WTC11 (cell line): Measurements from ENCODE around the gene LGALS7. TPM values are rescaled to one million over a fixed set of nuclear protein-coding genes. Genes with fewer than 3 reads are reported as not detected.
A peak's percentile ranks its signal among the peaks of the same experiment; 100 is the strongest.

Source experiments
- AR ChIP-seq: fragments of 250-450 bp; sonication (Bioruptor Pico); IDR thresholded peaks from 2 replicates; pipeline ENCODE4 v1.9.0; 2021; ENCODE audit warnings: mild to moderate bottlenecking
- ATF1 ChIP-seq: sonication (generic); formaldehyde crosslinking; IDR thresholded peaks from 2 replicates; pipeline ENCODE4 v1.8.1; 2023; ENCODE audit warnings: mild to moderate bottlenecking, moderate library complexity, missing genetic modification reagents
- FOXJ3 ChIP-seq: sonication (generic); formaldehyde crosslinking; IDR thresholded peaks from 2 replicates; pipeline ENCODE4 v1.9.0; 2021; ENCODE audit warnings: missing genetic modification reagents, mild to moderate bottlenecking, borderline replicate concordance
- GABPB1 ChIP-seq: sonication (generic); formaldehyde crosslinking; IDR thresholded peaks from 2 replicates; pipeline ENCODE4 v1.8.1; 2023; ENCODE audit warnings: mild to moderate bottlenecking, missing genetic modification reagents
- GRHL2 ChIP-seq: fragments of 250-450 bp; sonication (Bioruptor Pico); IDR thresholded peaks from 2 replicates; pipeline ENCODE4 v1.8.0; 2022; ENCODE audit warnings: mild to moderate bottlenecking, moderate library complexity; ENCODE audit not compliant: insufficient replicate concordance, severe bottlenecking
- HMGA2 ChIP-seq: fragments of 250-450 bp; sonication (Bioruptor Pico); IDR thresholded peaks from 2 replicates; pipeline ENCODE4 v1.4.0; 2021; ENCODE audit warnings: mild to moderate bottlenecking, moderate library complexity
- HMGXB4 ChIP-seq: sonication (generic); formaldehyde crosslinking; IDR thresholded peaks from 2 replicates; pipeline ENCODE4 v1.8.1; 2023; ENCODE audit warnings: mild to moderate bottlenecking, moderate library complexity, missing genetic modification reagents
- IRF1 ChIP-seq: sonication (generic); formaldehyde crosslinking; IDR thresholded peaks from 2 replicates; pipeline ENCODE4 v1.8.0; 2023; ENCODE audit warnings: missing genetic modification reagents
- MYBL2 ChIP-seq: sonication (generic); formaldehyde crosslinking; IDR thresholded peaks from 2 replicates; pipeline ENCODE4 v1.8.1; 2023; ENCODE audit warnings: mild to moderate bottlenecking, moderate library complexity, missing genetic modification reagents
- NR2C2 ChIP-seq: sonication (generic); formaldehyde crosslinking; IDR thresholded peaks from 2 replicates; pipeline ENCODE4 v1.8.0; 2022; ENCODE audit warnings: mild to moderate bottlenecking, missing genetic modification reagents
- OVOL2 ChIP-seq: fragments of 250-450 bp; sonication (Bioruptor Pico); IDR thresholded peaks from 2 replicates; pipeline ENCODE4 v1.9.0; 2021; ENCODE audit warnings: mild to moderate bottlenecking, borderline replicate concordance
- SMAD4 ChIP-seq: sonication (generic); formaldehyde crosslinking; IDR thresholded peaks from 2 replicates; pipeline ENCODE4 v1.8.0; 2022; ENCODE audit warnings: mild to moderate bottlenecking, missing genetic modification reagents
- TCF7 ChIP-seq: sonication (generic); formaldehyde crosslinking; IDR thresholded peaks from 2 replicates; pipeline ENCODE4 v1.8.0; 2022; ENCODE audit warnings: mild to moderate bottlenecking, low read depth, missing genetic modification reagents, moderate library complexity
- TEAD4 ChIP-seq: sonication (generic); formaldehyde crosslinking; IDR thresholded peaks from 2 replicates; pipeline ENCODE4 v1.8.0; 2022; ENCODE audit warnings: mild to moderate bottlenecking, missing genetic modification reagents
- TP53 ChIP-seq: sonication (generic); formaldehyde crosslinking; IDR thresholded peaks from 2 replicates; pipeline ENCODE4 v1.8.1; 2023; ENCODE audit warnings: mild to moderate bottlenecking, missing genetic modification reagents
- ZNF423 ChIP-seq: fragments of 250-450 bp; sonication (Bioruptor Pico); IDR thresholded peaks from 2 replicates; pipeline ENCODE4 v2.1.2; 2022; ENCODE audit warnings: mild to moderate bottlenecking, moderate library complexity
- ZNF671 ChIP-seq: fragments of 250-450 bp; sonication (Bioruptor Pico); IDR thresholded peaks from 2 replicates; pipeline ENCODE4 v1.8.0; 2021; ENCODE audit warnings: mild to moderate bottlenecking
- ZSCAN18 ChIP-seq: fragments of 250-450 bp; sonication (Bioruptor Pico); IDR thresholded peaks from 2 replicates; pipeline ENCODE4 v2.1.2; 2022; ENCODE audit warnings: mild to moderate bottlenecking, moderate library complexity
- total RNA-seq: library from RNA; stranded (reverse); gene quantifications from 3 replicates; pipeline ENCODE4 v1.2.3, GENCODE V29; 2021
- TF ChIP-seq, protein P1 (sequence below): fragments of 250-450 bp; sonication (Bioruptor Pico); IDR thresholded peaks from 2 replicates; pipeline ENCODE4 v1.8.0; 2021; ENCODE audit warnings: mild to moderate bottlenecking
- TF ChIP-seq, protein P2 (sequence below): sonication (generic); formaldehyde crosslinking; IDR thresholded peaks from 2 replicates; pipeline ENCODE4 v1.8.1; 2022; ENCODE audit warnings: mild to moderate bottlenecking, moderate library complexity, missing genetic modification reagents
- TF ChIP-seq, protein P3 (sequence below): sonication (generic); formaldehyde crosslinking; conservative IDR thresholded peaks from 2 replicates; pipeline ENCODE4 v1.8.1; 2023; ENCODE audit warnings: mild to moderate bottlenecking, low read depth, missing genetic modification reagents, moderate library complexity
- TF ChIP-seq, protein P4 (sequence below): fragments of 250-450 bp; sonication (Bioruptor Pico); conservative IDR thresholded peaks from 2 replicates; pipeline ENCODE4 v1.9.0; 2021; ENCODE audit warnings: mild to moderate bottlenecking
- TF ChIP-seq, protein P5 (sequence below): sonication (generic); formaldehyde crosslinking; IDR thresholded peaks from 2 replicates; pipeline ENCODE4 v1.8.1; 2023; ENCODE audit warnings: mild to moderate bottlenecking, missing genetic modification reagents

LGALS7 gene
- total RNA-seq, 1 experiment from 2014 or later: 2.3 TPM

GRCh38 chr19:38769635-38770211, 3.6 kb downstream of the LGALS7 start (continued):
- TF ChIP-seq AR (CRISPR knock-in tag) (no peak), GRHL2 (CRISPR knock-in tag) (no peak), HMGXB4 (CRISPR knock-in tag) (peak; percentile 87), ATF1 (CRISPR knock-in tag) (peak; percentile 74; the same call in 1 of the 2 replicates), GABPB1 (CRISPR knock-in tag) (no peak), OVOL2 (CRISPR knock-in tag) (no peak), ZNF423 (CRISPR knock-in tag) (no peak), ZNF671 (no peak), MYBL2 (CRISPR knock-in tag) (no peak), FOXJ3 (CRISPR knock-in tag) (no peak), ZSCAN18 (CRISPR knock-in tag) (no peak), HMGA2 (CRISPR knock-in tag) (no peak), NR2C2 (no peak), IRF1 (CRISPR knock-in tag) (0 out of 2 replicates have a peak, but pooled peaks have one; percentile 68), SMAD4 (no peak), TEAD4 (no peak), TP53 (CRISPR knock-in tag) (0 out of 2 replicates have a peak, but pooled peaks have one; percentile 27), TCF7 (CRISPR knock-in tag) (no peak)
- TF ChIP-seq, protein P1, sequence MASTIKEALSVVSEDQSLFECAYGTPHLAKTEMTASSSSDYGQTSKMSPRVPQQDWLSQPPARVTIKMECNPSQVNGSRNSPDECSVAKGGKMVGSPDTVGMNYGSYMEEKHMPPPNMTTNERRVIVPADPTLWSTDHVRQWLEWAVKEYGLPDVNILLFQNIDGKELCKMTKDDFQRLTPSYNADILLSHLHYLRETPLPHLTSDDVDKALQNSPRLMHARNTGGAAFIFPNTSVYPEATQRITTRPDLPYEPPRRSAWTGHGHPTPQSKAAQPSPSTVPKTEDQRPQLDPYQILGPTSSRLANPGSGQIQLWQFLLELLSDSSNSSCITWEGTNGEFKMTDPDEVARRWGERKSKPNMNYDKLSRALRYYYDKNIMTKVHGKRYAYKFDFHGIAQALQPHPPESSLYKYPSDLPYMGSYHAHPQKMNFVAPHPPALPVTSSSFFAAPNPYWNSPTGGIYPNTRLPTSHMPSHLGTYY (CRISPR knock-in tag): no peak
- TF ChIP-seq, protein P2, sequence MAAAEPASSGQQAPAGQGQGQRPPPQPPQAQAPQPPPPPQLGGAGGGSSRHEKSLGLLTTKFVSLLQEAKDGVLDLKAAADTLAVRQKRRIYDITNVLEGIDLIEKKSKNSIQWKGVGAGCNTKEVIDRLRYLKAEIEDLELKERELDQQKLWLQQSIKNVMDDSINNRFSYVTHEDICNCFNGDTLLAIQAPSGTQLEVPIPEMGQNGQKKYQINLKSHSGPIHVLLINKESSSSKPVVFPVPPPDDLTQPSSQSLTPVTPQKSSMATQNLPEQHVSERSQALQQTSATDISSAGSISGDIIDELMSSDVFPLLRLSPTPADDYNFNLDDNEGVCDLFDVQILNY (CRISPR knock-in tag): peak; percentile 72; the same call in 1 of the 2 replicates
- TF ChIP-seq, protein P3, sequence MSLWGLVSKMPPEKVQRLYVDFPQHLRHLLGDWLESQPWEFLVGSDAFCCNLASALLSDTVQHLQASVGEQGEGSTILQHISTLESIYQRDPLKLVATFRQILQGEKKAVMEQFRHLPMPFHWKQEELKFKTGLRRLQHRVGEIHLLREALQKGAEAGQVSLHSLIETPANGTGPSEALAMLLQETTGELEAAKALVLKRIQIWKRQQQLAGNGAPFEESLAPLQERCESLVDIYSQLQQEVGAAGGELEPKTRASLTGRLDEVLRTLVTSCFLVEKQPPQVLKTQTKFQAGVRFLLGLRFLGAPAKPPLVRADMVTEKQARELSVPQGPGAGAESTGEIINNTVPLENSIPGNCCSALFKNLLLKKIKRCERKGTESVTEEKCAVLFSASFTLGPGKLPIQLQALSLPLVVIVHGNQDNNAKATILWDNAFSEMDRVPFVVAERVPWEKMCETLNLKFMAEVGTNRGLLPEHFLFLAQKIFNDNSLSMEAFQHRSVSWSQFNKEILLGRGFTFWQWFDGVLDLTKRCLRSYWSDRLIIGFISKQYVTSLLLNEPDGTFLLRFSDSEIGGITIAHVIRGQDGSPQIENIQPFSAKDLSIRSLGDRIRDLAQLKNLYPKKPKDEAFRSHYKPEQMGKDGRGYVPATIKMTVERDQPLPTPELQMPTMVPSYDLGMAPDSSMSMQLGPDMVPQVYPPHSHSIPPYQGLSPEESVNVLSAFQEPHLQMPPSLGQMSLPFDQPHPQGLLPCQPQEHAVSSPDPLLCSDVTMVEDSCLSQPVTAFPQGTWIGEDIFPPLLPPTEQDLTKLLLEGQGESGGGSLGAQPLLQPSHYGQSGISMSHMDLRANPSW: no peak
- TF ChIP-seq, protein P4, sequence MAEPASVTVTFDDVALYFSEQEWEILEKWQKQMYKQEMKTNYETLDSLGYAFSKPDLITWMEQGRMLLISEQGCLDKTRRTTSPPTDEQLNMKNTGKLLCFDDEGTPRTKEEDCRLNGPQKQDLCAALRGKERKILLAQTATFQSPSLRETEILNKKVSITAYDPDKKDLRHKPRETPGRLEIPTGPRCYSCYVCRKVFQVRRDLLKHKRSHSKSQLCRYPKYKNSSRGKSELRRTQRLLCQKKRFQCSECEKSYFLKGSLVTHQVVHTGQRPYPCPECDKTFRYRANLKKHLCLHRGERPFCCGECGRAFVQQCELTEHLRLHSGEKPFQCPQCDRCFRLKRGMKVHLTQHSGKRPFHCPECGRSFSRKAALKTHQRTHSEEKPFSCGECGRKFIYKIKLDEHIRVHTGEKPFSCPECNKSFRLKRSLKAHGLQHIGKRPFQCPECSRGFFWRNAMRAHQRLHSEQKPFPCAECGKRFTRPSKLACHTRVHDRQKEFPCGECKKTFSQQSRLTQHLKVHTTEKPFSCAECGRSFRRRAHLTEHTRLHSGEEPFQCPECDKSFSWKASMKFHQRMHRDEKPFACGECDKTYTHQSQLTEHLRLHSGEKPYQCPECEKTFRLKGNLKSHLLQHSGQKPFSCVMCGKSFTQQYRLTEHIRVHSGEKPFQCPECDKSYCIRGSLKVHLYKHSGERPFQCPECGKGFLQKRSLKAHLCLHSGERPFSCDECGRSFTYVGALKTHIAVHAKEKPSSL (CRISPR knock-in tag): no peak
- TF ChIP-seq, protein P5, sequence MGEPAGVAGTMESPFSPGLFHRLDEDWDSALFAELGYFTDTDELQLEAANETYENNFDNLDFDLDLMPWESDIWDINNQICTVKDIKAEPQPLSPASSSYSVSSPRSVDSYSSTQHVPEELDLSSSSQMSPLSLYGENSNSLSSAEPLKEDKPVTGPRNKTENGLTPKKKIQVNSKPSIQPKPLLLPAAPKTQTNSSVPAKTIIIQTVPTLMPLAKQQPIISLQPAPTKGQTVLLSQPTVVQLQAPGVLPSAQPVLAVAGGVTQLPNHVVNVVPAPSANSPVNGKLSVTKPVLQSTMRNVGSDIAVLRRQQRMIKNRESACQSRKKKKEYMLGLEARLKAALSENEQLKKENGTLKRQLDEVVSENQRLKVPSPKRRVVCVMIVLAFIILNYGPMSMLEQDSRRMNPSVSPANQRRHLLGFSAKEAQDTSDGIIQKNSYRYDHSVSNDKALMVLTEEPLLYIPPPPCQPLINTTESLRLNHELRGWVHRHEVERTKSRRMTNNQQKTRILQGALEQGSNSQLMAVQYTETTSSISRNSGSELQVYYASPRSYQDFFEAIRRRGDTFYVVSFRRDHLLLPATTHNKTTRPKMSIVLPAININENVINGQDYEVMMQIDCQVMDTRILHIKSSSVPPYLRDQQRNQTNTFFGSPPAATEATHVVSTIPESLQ (CRISPR knock-in tag): no peak
